H9 (cell line): ENCODE results near the gene TRAT1. TPM values are rescaled to one million over a fixed set of nuclear protein-coding genes. Genes with fewer than 3 reads are reported as not detected.

Experiments used
- DNase-seq: peaks from one replicate; pipeline ENCODE4 v3.0.0-alpha.2; 2017
- H2AFZ ChIP-seq: one replicate; pipeline ENCODE4 v1.6.1; 2013; ENCODE audit warnings: mild to moderate bottlenecking, low read length, control low read depth, moderate library complexity
- H2AK5ac ChIP-seq: 2 replicates; pipeline ENCODE4 v1.6.1; 2013; ENCODE audit warnings: low read length, control low read depth, mixed read lengths; ENCODE audit not compliant: insufficient read length
- H2BK120ac ChIP-seq: one replicate; pipeline ENCODE4 v1.6.1; 2013; ENCODE audit warnings: low read depth, mild to moderate bottlenecking, low read length, control low read depth, inconsistent platforms; ENCODE audit not compliant: poor library complexity, severe bottlenecking
- H2BK12ac ChIP-seq: 2 replicates; pipeline ENCODE4 v1.6.1; 2013; ENCODE audit warnings: low read length, control low read depth, mixed read lengths, low read depth; ENCODE audit not compliant: insufficient read length
- H2BK15ac ChIP-seq: 2 replicates; pipeline ENCODE4 v1.6.1; 2013; ENCODE audit warnings: low read depth, low read length, control low read depth
- H2BK20ac ChIP-seq: one replicate; pipeline ENCODE4 v1.6.1; 2013; ENCODE audit warnings: low read depth, mild to moderate bottlenecking, low read length, control low read depth, inconsistent platforms; ENCODE audit not compliant: poor library complexity, severe bottlenecking
- H2BK5ac ChIP-seq: 2 replicates; pipeline ENCODE4 v1.6.1; 2013; ENCODE audit warnings: low read length, control low read depth, mixed read lengths; ENCODE audit not compliant: insufficient read length
- H3K14ac ChIP-seq: 2 replicates; pipeline ENCODE4 v1.6.1; 2013; ENCODE audit warnings: low read length, control low read depth; ENCODE audit not compliant: insufficient read depth
- H3K18ac ChIP-seq: 2 replicates; pipeline ENCODE4 v1.6.1; 2013; ENCODE audit warnings: low read depth, mild to moderate bottlenecking, mixed read lengths, low read length, control low read depth; ENCODE audit not compliant: insufficient read length
- H3K23ac ChIP-seq: 2 replicates; pipeline ENCODE4 v1.6.1; 2013; ENCODE audit warnings: low read length, control low read depth, mixed read lengths, low read depth; ENCODE audit not compliant: insufficient read length
- H3K23me2 ChIP-seq: 2 replicates; pipeline ENCODE4 v1.6.1; 2013; ENCODE audit warnings: low read depth, mild to moderate bottlenecking, mixed read lengths, low read length, control low read depth; ENCODE audit not compliant: insufficient read length, poor library complexity, severe bottlenecking
- H3K27ac ChIP-seq: 2 replicates; pipeline ENCODE4 v1.5.1; 2013; ENCODE audit warnings: low read length, control low read depth, mixed read lengths, low read depth; ENCODE audit not compliant: insufficient read length
- H3K27me3 ChIP-seq: 2 replicates; pipeline ENCODE4 v1.6.1; 2013; ENCODE audit warnings: low read length, control low read depth, inconsistent platforms; ENCODE audit not compliant: insufficient read depth
- H3K4ac ChIP-seq: 2 replicates; pipeline ENCODE4 v1.6.1; 2013; ENCODE audit warnings: low read depth, mild to moderate bottlenecking, control low read depth, inconsistent platforms, low read length, moderate library complexity
- H3K4me1 ChIP-seq: 2 replicates; pipeline ENCODE4 v1.6.1; 2013; ENCODE audit warnings: low read length, control low read depth, inconsistent platforms; ENCODE audit not compliant: insufficient read depth
- H3K4me2 ChIP-seq: 2 replicates; pipeline ENCODE4 v1.6.1; 2013; ENCODE audit warnings: low read length, control low read depth, mixed read lengths; ENCODE audit not compliant: insufficient read length, insufficient read depth
- H3K56ac ChIP-seq: 2 replicates; pipeline ENCODE4 v1.6.1; 2013; ENCODE audit warnings: low read depth, mild to moderate bottlenecking, mixed read lengths, low read length, control low read depth; ENCODE audit not compliant: insufficient read length
- H3K79me1 ChIP-seq: 2 replicates; pipeline ENCODE4 v1.6.1; 2013; ENCODE audit warnings: low read depth, mild to moderate bottlenecking, moderate library complexity, low read length, control low read depth, inconsistent platforms; ENCODE audit not compliant: insufficient read depth, poor library complexity, severe bottlenecking
- H3K79me2 ChIP-seq: 2 replicates; pipeline ENCODE4 v1.6.1; 2013; ENCODE audit warnings: low read length, control low read depth, inconsistent platforms; ENCODE audit not compliant: insufficient read depth
- H3K9ac ChIP-seq: 2 replicates; pipeline ENCODE4 v1.6.1; 2013; ENCODE audit warnings: low read length, control low read depth, mixed read lengths; ENCODE audit not compliant: insufficient read length; ENCODE audit errors: extremely low read depth
- H3K9me3 ChIP-seq: one replicate; pipeline ENCODE4 v1.6.1; 2013; ENCODE audit warnings: low read depth, low read length, inconsistent platforms; ENCODE audit not compliant: control insufficient read depth
- H3T11ph ChIP-seq: one replicate; pipeline ENCODE4 v1.6.1; 2013; ENCODE audit warnings: mild to moderate bottlenecking, low read length, control low read depth, inconsistent platforms
- H4K20me1 ChIP-seq: one replicate; pipeline ENCODE4 v1.6.1; 2013; ENCODE audit not compliant: control insufficient read depth, insufficient read length, insufficient read depth
- H4K5ac ChIP-seq: 2 replicates; pipeline ENCODE4 v1.6.1; 2013; ENCODE audit warnings: low read depth, mild to moderate bottlenecking, mixed read lengths, low read length, control low read depth; ENCODE audit not compliant: insufficient read length
- H4K8ac ChIP-seq: replicated peaks from 2 replicates; pipeline ENCODE4 v1.6.1; 2013; ENCODE audit warnings: low read length, control low read depth, mixed read lengths, low read depth; ENCODE audit not compliant: insufficient read length
- H4K91ac ChIP-seq: 2 replicates; pipeline ENCODE4 v1.6.1; 2013; ENCODE audit warnings: low read depth, mild to moderate bottlenecking, moderate library complexity, mixed read lengths, low read length, control low read depth; ENCODE audit not compliant: insufficient read length
- H3K27ac Mint-ChIP-seq, 3 experiments: 2 replicates in 2 of 3; 3 replicates in 1 of 3; pipeline ENCODE4 v1.8.0; 2020 to 2021; ENCODE audit warnings: mixed read lengths in 3 of 3, mild to moderate bottlenecking in 1 of 3, moderate library complexity in 1 of 3
- H3K27me3 Mint-ChIP-seq: 2 replicates; pipeline ENCODE4 v1.8.0; 2021; ENCODE audit warnings: low read depth, mild to moderate bottlenecking, moderate library complexity, mixed read lengths
- H3K36me3 Mint-ChIP-seq, 3 experiments: 2 replicates in 2 of 3; 3 replicates in 1 of 3; pipeline ENCODE4 v1.8.0; 2020 to 2021; ENCODE audit warnings: low read depth in 3 of 3, mixed read lengths in 3 of 3; ENCODE audit not compliant: insufficient read depth in 1 of 3
- H3K4me1 Mint-ChIP-seq, 2 experiments: 2 replicates each; pipeline ENCODE4 v1.8.0; 2020; ENCODE audit warnings: mixed read lengths in 2 of 2
- H3K4me3 Mint-ChIP-seq, 2 experiments: 2 replicates in 1 of 2; 3 replicates in 1 of 2; pipeline ENCODE4 v1.8.0; 2020 to 2021; ENCODE audit warnings: mild to moderate bottlenecking in 2 of 2, mixed read lengths in 2 of 2, moderate library complexity in 1 of 2
- H3K9me3 Mint-ChIP-seq, 2 experiments: 2 replicates in 1 of 2; 3 replicates in 1 of 2; pipeline ENCODE4 v1.8.0; 2020; ENCODE audit warnings: mild to moderate bottlenecking in 2 of 2, mixed read lengths in 2 of 2, moderate library complexity in 1 of 2
- WGBS: extraction: QIAGEN DNeasy Blood & Tissue Kit; methylation state at CpG from one replicate; pipeline ENCODE4 v1.1.7; 2013; ENCODE audit warnings: missing lambda C conversion rate, low lambda C conversion rate, mixed read lengths; ENCODE audit not compliant: insufficient read length; ENCODE audit errors: extremely low coverage; 5-methylcytosine and 5-hydroxymethylcytosine counted together
- total RNA-seq: library from RNA; stranded (reverse); gene quantifications from 2 replicates; pipeline ENCODE4 v1.2.1, GENCODE V29; 2021
- TF ChIP-seq, protein P1 (sequence below): fragments of 200-600 bp; sonication (generic); conservative IDR thresholded peaks from 3 replicates; pipeline ENCODE4 v1.8.0; 2021; ENCODE audit warnings: antibody characterized with exemption, mild to moderate bottlenecking

Gene TRAT1
- total RNA-seq, 1 experiment from 2014 or later = not detected

DNA sequence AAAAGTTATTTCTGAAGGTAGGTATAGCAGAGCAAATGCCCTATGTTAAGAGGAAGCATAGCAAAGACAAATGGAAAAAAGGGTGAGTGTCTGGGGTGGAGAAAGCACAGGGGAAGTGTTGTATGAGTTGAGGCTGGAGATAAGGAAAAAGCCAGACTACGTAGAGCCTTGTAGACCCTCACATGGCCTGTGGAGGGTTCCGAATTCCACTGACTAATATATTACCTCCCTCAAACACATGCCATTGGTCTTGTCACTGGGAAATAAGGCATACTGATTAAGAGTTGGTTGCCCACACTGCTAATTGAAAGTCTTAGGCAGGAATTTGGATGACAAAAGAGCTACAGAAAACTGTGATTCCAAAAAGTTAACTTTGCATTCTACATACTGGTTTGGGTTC is 65.2 kb downstream of the TRAT1 start:
- H3K9ac ChIP-seq = no peak overlapping the region
- H4K8ac ChIP-seq = no peak overlapping the region
- no peak overlapping the region for H3T11ph ChIP-seq
- H2BK15ac ChIP-seq = no peak overlapping the region
- H2BK20ac ChIP-seq = no peak overlapping the region
- no peaks in the 10 kb centered on the region for H3K36me3 Mint-ChIP-seq
- no peak overlapping the region for H3K14ac ChIP-seq
- no peak overlapping the region for H3K4ac ChIP-seq
- no peak overlapping the region for H3K4me3 Mint-ChIP-seq
- H3K79me1 ChIP-seq = no peaks in the 10 kb centered on the region
- H2BK5ac ChIP-seq = no peak overlapping the region
- H3K18ac ChIP-seq = no peak overlapping the region
- no peak overlapping the region for H2AFZ ChIP-seq
- no peak overlapping the region for H4K5ac ChIP-seq
- H3K4me1 ChIP-seq = peaks cover 3% of the 10 kb centered on the region
- no peaks in the 10 kb centered on the region for H3K27me3 Mint-ChIP-seq
- H2BK12ac ChIP-seq = no peak overlapping the region
- no peak overlapping the region for H2BK120ac ChIP-seq
- H3K4me2 ChIP-seq = no peak overlapping the region
- peaks cover 10 to 13% of the 10 kb centered on the region in 2 experiments for H3K4me1 Mint-ChIP-seq
- DNase-seq = no peak
- H3K23ac ChIP-seq = no peak overlapping the region
- WGBS = no CpG with 5 or more reads among the region's 2 CpGs
- H4K91ac ChIP-seq = no peak overlapping the region
- H4K20me1 ChIP-seq = no peaks in the 10 kb centered on the region
- H3K27me3 ChIP-seq = no peaks in the 10 kb centered on the region
- no peak overlapping the region for H3K27ac ChIP-seq
- TF ChIP-seq, protein P1, sequence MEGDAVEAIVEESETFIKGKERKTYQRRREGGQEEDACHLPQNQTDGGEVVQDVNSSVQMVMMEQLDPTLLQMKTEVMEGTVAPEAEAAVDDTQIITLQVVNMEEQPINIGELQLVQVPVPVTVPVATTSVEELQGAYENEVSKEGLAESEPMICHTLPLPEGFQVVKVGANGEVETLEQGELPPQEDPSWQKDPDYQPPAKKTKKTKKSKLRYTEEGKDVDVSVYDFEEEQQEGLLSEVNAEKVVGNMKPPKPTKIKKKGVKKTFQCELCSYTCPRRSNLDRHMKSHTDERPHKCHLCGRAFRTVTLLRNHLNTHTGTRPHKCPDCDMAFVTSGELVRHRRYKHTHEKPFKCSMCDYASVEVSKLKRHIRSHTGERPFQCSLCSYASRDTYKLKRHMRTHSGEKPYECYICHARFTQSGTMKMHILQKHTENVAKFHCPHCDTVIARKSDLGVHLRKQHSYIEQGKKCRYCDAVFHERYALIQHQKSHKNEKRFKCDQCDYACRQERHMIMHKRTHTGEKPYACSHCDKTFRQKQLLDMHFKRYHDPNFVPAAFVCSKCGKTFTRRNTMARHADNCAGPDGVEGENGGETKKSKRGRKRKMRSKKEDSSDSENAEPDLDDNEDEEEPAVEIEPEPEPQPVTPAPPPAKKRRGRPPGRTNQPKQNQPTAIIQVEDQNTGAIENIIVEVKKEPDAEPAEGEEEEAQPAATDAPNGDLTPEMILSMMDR = no peak
- H2AK5ac ChIP-seq = no peak overlapping the region
- peak overlapping the region in 2 of 3 experiments; percentile 27 to 29; a peak in 2 of 7 replicates for H3K27ac Mint-ChIP-seq
- H3K9me3 ChIP-seq = no peaks in the 10 kb centered on the region
- no peaks in the 10 kb centered on the region for H3K79me2 ChIP-seq
- H3K23me2 ChIP-seq = no peaks in the 10 kb centered on the region
- no peaks in the 10 kb centered on the region for H3K9me3 Mint-ChIP-seq
- H3K56ac ChIP-seq = no peak overlapping the region
